A549 (cell line): ENCODE measurements around the gene MUC6.

Experiments
- CTCF ChIP-seq: fragments of >200 bp; sonication (Bioruptor Twin); formaldehyde crosslinking; IDR thresholded peaks from 3 replicates; pipeline ENCODE4 v1.5.1; 2016
- GATA3 ChIP-seq: IDR thresholded peaks from 2 replicates; pipeline ENCODE4 v1.6.1; 2012; ENCODE audit warnings: borderline replicate concordance
- NFE2L2 ChIP-seq: fragments of 150-350 bp; conservative IDR thresholded peaks from 2 replicates; pipeline ENCODE4 v1.6.1; 2014; ENCODE audit warnings: low read length
- RAD21 ChIP-seq, 2 experiments: fragments of >200 bp in 1 of 2; sonication (Bioruptor Twin) in 1 of 2; formaldehyde crosslinking in 1 of 2; IDR thresholded peaks in 1 of 2; conservative IDR thresholded peaks in 1 of 2; 2 replicates in 1 of 2; 3 replicates in 1 of 2; pipeline ENCODE4 v1.6.1; 2012 to 2018; ENCODE audit warnings: inconsistent platforms in 1 of 2
- RCOR1 ChIP-seq: fragments of 150-350 bp; IDR thresholded peaks from 2 replicates; pipeline ENCODE4 v1.6.1; 2014; ENCODE audit warnings: antibody characterized with exemption, low read length, low read depth

- TF ChIP-seq CTCF, result no peak
- no peak for TF ChIP-seq GATA3
- TF ChIP-seq RCOR1, result no peak
- TF ChIP-seq RAD21 (conservative IDR thresholded peaks at IDR 0.05 in 1 of 2, IDR thresholded peaks at IDR 0.05 in 1 of 2), result no peak
- no peak for TF ChIP-seq NFE2L2
Measured at GRCh38 chr11:1013631-1013935, 22.9 kb downstream of the MUC6 start.
